GM06990 (cell line): ENCODE data around the gene PMEL.

Experiments used
- DNase-seq: peaks from one replicate; pipeline ENCODE4 v3.0.0-alpha.2; 2011; ENCODE audit not compliant: insufficient read length; ENCODE audit errors: extremely low read depth
- H3K27me3 ChIP-seq: replicated peaks from 2 replicates; pipeline ENCODE4 v1.6.0; 2011; ENCODE audit warnings: low read length; ENCODE audit not compliant: control insufficient read depth, insufficient read depth
- H3K36me3 ChIP-seq: 2 replicates; pipeline ENCODE4 v1.5.1; 2011; ENCODE audit warnings: low read length; ENCODE audit not compliant: control insufficient read depth, insufficient read depth
- H3K4me3 ChIP-seq: replicated peaks from 2 replicates; pipeline ENCODE4 v1.5.1; 2011; ENCODE audit warnings: low read depth, mild to moderate bottlenecking, control low read depth, low read length
- TF ChIP-seq, protein P1 (sequence below): IDR thresholded peaks from 2 replicates; pipeline ENCODE4 v1.5.1; 2011; ENCODE audit warnings: low read length, control low read depth, mild to moderate bottlenecking, inconsistent platforms; ENCODE audit not compliant: insufficient read depth, poor library complexity, severe bottlenecking

PMEL gene

DNA sequence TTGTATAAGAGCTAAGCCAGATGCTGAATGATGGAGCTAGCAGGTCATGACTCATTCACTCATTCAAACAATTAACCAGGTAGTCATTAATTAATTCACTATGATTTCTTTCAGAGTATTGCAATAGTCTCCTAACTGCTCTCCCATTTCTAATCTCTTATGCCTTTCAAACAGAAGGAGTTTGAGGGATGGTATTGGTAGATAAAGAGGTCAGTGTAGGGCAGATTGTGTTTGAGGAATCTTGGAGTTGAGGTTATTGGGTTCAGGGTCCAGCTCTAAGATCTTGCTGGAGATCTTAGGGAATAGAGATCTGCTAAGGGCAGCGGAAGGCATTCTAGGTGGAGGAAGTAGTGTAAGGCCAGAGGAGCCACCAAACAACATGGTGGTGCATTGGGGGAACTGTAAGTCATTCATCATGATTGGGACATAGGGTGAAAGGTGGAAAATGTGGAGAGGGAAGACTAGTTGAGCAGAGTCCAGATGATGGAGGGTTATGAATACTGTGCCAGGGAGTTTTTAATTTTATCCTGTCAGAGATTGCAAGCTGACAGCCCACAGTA, 23.2 kb downstream of the PMEL start:
- DNase-seq: no peak
- Histone ChIP-seq H3K36me3 (peaks cover 24% of the 10 kb centered on the region), H3K4me3 (no peak overlapping the region), H3K27me3 (no peaks in the 10 kb centered on the region)
- TF ChIP-seq, protein P1, sequence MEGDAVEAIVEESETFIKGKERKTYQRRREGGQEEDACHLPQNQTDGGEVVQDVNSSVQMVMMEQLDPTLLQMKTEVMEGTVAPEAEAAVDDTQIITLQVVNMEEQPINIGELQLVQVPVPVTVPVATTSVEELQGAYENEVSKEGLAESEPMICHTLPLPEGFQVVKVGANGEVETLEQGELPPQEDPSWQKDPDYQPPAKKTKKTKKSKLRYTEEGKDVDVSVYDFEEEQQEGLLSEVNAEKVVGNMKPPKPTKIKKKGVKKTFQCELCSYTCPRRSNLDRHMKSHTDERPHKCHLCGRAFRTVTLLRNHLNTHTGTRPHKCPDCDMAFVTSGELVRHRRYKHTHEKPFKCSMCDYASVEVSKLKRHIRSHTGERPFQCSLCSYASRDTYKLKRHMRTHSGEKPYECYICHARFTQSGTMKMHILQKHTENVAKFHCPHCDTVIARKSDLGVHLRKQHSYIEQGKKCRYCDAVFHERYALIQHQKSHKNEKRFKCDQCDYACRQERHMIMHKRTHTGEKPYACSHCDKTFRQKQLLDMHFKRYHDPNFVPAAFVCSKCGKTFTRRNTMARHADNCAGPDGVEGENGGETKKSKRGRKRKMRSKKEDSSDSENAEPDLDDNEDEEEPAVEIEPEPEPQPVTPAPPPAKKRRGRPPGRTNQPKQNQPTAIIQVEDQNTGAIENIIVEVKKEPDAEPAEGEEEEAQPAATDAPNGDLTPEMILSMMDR: no peak

DNA sequence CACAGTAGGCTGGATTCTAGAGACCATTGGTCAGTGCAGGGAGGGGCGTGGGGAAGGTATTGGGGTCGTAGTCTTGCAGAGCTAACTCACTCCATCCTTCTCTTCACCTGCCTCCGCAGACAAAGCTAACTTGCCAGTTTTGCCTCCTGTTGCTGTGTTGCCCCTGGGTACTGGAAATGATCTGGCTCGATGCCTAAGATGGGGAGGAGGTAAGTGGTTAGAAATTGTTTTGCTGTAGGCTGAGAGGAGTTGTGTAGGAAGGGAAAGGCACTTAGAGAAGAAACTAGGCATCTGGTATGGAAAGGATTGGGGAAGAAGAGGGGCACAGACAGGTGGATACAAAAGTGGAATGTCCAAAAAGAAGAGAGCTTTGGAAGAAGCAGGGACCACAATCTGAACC, 23.8 kb downstream of the PMEL start:
- no peaks in the 10 kb centered on the region for H3K27me3 ChIP-seq
- TF ChIP-seq, protein P1: no peak
- DNase-seq: no peak
- H3K4me3 ChIP-seq: no peak overlapping the region
- H3K36me3 ChIP-seq: peaks cover 24% of the 10 kb centered on the region

DNA sequence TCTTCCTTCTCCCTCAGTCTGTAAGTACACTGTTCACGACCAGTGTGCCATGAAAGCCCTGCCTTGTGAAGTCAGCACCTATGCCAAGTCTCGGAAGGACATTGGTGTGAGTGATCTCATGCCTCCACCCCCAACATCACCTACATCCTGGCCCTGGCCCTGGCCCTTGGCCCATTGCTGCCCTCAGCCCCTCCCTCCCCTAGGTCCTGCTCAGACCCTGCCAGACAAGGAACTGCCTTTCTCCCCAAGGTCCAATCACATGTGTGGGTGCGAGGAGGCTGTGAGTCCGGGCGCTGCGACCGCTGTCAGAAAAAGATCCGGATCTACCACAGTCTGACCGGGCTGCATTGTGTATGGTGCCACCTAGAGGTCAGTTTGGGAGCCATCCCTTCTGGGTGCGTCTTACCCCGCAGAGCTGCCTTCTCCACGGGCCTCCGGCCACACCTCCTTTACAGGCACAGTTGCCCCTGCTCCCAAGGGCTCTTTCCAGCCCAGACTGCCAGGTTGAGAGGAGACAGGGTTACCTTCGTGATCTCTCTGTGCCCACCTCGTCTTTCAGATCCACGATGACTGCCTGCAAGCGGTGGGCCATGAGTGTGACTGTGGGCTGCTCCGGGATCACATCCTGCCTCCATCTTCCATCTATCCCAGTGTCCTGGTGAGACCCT, 25.6 kb downstream of the PMEL start:
- DNase-seq: peak; percentile 73
- H3K27me3 ChIP-seq: no peaks in the 10 kb centered on the region
- TF ChIP-seq, protein P1: peak; percentile 96
- no peak overlapping the region for H3K4me3 ChIP-seq
- H3K36me3 ChIP-seq: peaks cover 27% of the 10 kb centered on the region

DNA sequence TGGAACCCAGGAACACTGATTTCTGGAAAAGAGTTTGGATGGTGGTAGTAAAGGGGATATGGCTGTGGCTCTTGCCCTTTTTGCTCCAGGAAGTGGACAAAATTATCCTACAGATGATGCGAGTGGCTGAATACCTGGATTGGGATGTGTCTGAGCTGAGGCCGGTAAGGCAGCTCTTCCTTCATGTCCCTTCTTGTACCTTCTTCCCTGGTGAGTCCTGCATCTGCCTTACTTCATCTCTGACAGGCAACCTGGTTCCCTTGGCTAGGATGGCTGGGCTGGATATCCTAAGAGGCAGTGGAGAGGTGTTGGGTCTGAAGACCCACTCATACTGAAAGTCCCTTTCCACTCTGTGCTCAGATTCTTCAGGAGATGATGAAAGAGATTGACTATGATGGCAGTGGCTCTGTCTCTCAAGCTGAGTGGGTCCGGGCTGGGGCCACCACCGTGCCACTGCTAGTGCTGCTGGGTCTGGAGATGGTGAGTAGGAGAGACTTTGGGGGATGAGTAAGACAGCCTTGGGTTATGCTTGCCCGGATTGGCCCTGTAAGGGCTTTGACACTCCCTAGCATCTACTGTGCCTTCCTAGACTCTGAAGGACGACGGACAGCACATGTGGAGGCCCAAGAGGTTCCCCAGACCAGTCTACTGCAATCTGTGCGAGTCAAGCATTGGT, 26.9 kb downstream of the PMEL start:
- TF ChIP-seq, protein P1: no peak
- no peaks in the 10 kb centered on the region for H3K27me3 ChIP-seq
- no peak for DNase-seq
- peaks cover 26% of the 10 kb centered on the region for H3K36me3 ChIP-seq
- H3K4me3 ChIP-seq: no peak overlapping the region

DNA sequence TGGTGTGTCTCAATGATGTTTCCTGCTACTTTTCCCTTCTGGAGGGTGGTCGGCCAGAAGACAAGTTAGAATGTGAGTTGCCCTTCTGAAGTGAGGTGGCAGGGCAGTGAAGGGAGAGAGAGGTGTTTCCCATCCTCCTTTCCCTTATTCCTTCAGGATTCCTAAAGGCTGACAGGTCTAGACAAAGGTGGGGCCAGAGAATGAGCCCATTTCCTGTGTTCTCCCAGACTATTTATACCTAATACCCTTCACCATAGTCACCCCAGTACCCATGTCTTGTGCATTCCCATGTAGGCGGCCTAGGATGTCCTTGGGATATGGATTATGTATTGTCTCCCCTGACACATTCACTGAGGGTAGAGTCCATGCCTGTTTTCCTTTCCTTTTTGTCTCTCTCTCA, 27.9 kb downstream of the PMEL start:
- H3K27me3 ChIP-seq: no peaks in the 10 kb centered on the region
- TF ChIP-seq, protein P1: no peak
- no peak for DNase-seq
- no peak overlapping the region for H3K4me3 ChIP-seq
- peaks cover 25% of the 10 kb centered on the region for H3K36me3 ChIP-seq
